ENCODE results near the gene NF2. TPM values are rescaled to one million over a fixed set of nuclear protein-coding genes. Genes with fewer than 3 reads are reported as not detected.

Gene NF2
- polyA plus RNA-seq, 2 of the 4 experiments (the other 2 are of a cell fraction), result 14.4 to 23.7 TPM

DNA sequence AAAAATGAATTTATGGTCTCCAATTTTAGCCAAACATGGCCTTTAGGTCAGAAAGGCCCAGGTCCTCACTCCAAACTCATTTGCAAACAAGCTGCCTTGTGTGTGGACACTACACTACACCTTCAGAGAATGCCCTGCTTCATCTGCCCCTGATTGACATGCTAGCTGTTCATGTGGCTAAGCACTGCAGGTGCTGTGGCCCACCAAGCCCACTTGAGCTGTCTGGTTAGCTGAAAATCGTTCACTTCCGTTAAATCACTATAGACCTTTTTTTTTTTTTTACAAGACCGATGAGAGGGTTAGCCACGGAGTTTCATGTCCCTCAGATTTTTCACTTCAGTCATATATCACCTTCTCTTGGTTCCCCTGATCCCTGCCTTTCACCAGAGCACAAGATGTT lies 39.3 kb downstream of the NF2 start:
- POLR2A ChIA-PET, result no interaction called here
- FAIRE-seq (no peak), ATAC-seq (no peak), DNase-seq (ENCODE audit: low read depth in 1 of 2, low spot score in 1 of 2) (no peak)
- Histone ChIP-seq H3K4me1 (no peaks in the 10 kb centered on the region), H3K4me2 (no peak overlapping the region), H3K9me3 (no peaks in the 10 kb centered on the region), H3K4me3 (no peak overlapping the region), H3K27ac (no peak overlapping the region)
- TF ChIP-seq, protein P1, sequence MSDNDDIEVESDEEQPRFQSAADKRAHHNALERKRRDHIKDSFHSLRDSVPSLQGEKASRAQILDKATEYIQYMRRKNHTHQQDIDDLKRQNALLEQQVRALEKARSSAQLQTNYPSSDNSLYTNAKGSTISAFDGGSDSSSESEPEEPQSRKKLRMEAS (IDR thresholded peaks at IDR 0.05), result no peak
- TF ChIP-seq CHD4 (IDR thresholded peaks at IDR 0.05; ENCODE audit: borderline replicate concordance) (no peak), CBX2 (IDR thresholded peaks at IDR 0.05; ENCODE audit: borderline replicate concordance, low read depth) (no peak), PHF8 (IDR thresholded peaks at IDR 0.05; ENCODE audit: borderline replicate concordance, low read depth) (no peak), ESRRA (IDR thresholded peaks at IDR 0.05; ENCODE audit: borderline replicate concordance, low read length) (no peak), RCOR1 (IDR thresholded peaks at IDR 0.05; ENCODE audit: low read depth, low read length) (no peak), JUNB (IDR thresholded peaks at IDR 0.05) (no peak), GATA3 (IDR thresholded peaks at IDR 0.05; ENCODE audit: borderline replicate concordance) (no peak), RARB (CRISPR knock-in tag; IDR thresholded peaks at IDR 0.05) (no peak), JUN (IDR thresholded peaks at IDR 0.05) (no peak), HDAC2 (IDR thresholded peaks at IDR 0.05) (no peak)
- CTCF ChIA-PET, result no interaction called here
- 97% methylated on average over 4 of the region's 4 CpGs for WGBS (ENCODE audit: missing lambda C conversion rate)

GRCh38 chr22:29647954-29648737 lies 44.7 kb downstream of the NF2 start:
- ChIA-PET CTCF (interaction anchor here (3.7 kb wide), 1 partner anchor 11 kb away, joined by 15 read pairs; no protein-coding TSS in a partner anchor), POLR2A (no interaction called here)
- FAIRE-seq (no peak), ATAC-seq (no peak), DNase-seq (ENCODE audit: low read depth in 1 of 2, low spot score in 1 of 2) (no peak)
- TF ChIP-seq FOSB (CRISPR knock-in tag; IDR thresholded peaks at IDR 0.05), result no peak
- TF ChIP-seq JUN (IDR thresholded peaks at IDR 0.05), result no peak
- TF ChIP-seq FOXS1 (CRISPR knock-in tag; IDR thresholded peaks at IDR 0.05), result no peak
- TF ChIP-seq EHF (CRISPR knock-in tag; IDR thresholded peaks at IDR 0.05), result no peak
- TF ChIP-seq, protein P2, sequence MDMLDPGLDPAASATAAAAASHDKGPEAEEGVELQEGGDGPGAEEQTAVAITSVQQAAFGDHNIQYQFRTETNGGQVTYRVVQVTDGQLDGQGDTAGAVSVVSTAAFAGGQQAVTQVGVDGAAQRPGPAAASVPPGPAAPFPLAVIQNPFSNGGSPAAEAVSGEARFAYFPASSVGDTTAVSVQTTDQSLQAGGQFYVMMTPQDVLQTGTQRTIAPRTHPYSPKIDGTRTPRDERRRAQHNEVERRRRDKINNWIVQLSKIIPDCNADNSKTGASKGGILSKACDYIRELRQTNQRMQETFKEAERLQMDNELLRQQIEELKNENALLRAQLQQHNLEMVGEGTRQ (IDR thresholded peaks at IDR 0.05), result no peak
- TF ChIP-seq HDAC2 (IDR thresholded peaks at IDR 0.05), result no peak
- TF ChIP-seq, protein P3, sequence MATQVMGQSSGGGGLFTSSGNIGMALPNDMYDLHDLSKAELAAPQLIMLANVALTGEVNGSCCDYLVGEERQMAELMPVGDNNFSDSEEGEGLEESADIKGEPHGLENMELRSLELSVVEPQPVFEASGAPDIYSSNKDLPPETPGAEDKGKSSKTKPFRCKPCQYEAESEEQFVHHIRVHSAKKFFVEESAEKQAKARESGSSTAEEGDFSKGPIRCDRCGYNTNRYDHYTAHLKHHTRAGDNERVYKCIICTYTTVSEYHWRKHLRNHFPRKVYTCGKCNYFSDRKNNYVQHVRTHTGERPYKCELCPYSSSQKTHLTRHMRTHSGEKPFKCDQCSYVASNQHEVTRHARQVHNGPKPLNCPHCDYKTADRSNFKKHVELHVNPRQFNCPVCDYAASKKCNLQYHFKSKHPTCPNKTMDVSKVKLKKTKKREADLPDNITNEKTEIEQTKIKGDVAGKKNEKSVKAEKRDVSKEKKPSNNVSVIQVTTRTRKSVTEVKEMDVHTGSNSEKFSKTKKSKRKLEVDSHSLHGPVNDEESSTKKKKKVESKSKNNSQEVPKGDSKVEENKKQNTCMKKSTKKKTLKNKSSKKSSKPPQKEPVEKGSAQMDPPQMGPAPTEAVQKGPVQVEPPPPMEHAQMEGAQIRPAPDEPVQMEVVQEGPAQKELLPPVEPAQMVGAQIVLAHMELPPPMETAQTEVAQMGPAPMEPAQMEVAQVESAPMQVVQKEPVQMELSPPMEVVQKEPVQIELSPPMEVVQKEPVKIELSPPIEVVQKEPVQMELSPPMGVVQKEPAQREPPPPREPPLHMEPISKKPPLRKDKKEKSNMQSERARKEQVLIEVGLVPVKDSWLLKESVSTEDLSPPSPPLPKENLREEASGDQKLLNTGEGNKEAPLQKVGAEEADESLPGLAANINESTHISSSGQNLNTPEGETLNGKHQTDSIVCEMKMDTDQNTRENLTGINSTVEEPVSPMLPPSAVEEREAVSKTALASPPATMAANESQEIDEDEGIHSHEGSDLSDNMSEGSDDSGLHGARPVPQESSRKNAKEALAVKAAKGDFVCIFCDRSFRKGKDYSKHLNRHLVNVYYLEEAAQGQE (IDR thresholded peaks at IDR 0.05), result no peak
- TF ChIP-seq FOSL2 (IDR thresholded peaks at IDR 0.05), result no peak
- TF ChIP-seq FOSL2 (CRISPR knock-in tag; IDR thresholded peaks at IDR 0.05), result no peak
- TF ChIP-seq JUNB (IDR thresholded peaks at IDR 0.05), result no peak
- TF ChIP-seq MAZ (IDR thresholded peaks at IDR 0.05; ENCODE audit: borderline replicate concordance, low read depth, low read length), result no peak
- TF ChIP-seq KDM5A (IDR thresholded peaks at IDR 0.05), result no peak
- TF ChIP-seq SMC3 (IDR thresholded peaks at IDR 0.05), result no peak
- TF ChIP-seq, protein P4, sequence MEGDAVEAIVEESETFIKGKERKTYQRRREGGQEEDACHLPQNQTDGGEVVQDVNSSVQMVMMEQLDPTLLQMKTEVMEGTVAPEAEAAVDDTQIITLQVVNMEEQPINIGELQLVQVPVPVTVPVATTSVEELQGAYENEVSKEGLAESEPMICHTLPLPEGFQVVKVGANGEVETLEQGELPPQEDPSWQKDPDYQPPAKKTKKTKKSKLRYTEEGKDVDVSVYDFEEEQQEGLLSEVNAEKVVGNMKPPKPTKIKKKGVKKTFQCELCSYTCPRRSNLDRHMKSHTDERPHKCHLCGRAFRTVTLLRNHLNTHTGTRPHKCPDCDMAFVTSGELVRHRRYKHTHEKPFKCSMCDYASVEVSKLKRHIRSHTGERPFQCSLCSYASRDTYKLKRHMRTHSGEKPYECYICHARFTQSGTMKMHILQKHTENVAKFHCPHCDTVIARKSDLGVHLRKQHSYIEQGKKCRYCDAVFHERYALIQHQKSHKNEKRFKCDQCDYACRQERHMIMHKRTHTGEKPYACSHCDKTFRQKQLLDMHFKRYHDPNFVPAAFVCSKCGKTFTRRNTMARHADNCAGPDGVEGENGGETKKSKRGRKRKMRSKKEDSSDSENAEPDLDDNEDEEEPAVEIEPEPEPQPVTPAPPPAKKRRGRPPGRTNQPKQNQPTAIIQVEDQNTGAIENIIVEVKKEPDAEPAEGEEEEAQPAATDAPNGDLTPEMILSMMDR (IDR thresholded peaks at IDR 0.05), result no peak
- TF ChIP-seq HOXB13 (CRISPR knock-in tag; IDR thresholded peaks at IDR 0.05; ENCODE audit: low read depth), result no peak
- no peak overlapping the region for H3K4me2 ChIP-seq
- WGBS (ENCODE audit: missing lambda C conversion rate), result 96% methylated on average over 6 of the region's 6 CpGs
- no peak overlapping the region for H3K4me3 ChIP-seq
- no peaks in the 10 kb centered on the region for H3K9me3 ChIP-seq
- H3K27ac ChIP-seq, result no peak overlapping the region
- no peaks in the 10 kb centered on the region for H3K4me1 ChIP-seq

Data from A549 (cell line).